ENCODE measurements around the gene LRMDA.
A peak's percentile ranks its signal among the peaks of the same experiment; 100 is the strongest.

LRMDA gene

GRCh38 chr10:75538765-75539164, 107.3 kb downstream of the LRMDA start:
- DNase-seq (ENCODE audit: low read depth, low spot score): no peak

DNA sequence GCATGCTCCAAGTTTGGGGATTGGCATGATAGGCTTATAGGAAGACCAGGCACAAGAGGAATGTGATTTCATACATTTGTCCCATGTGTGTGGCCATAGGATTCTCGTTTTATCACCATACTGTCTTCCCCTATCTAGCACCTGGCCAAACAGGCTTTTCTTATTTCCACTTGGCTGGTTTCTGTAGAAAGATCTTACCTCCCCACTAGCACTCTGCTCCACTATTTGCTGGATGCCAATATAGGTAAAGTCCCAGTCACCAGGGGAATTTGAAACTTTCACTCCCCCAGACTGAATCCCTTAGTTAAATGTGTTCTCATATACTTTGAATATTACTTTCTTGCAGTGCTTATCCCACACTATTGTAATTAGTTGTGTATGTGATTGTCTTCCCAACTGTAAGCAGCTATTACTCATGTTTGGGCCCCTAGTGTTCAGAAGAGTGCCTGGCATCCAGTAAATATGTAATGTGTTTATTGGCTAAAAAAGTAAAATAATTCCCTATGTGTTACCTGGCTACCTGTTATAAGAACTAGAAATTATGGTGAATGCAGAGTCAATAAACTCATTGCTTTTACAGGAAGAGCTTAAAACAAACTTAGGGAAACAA, 109.0 kb downstream of the LRMDA start:
- DNase-seq (ENCODE audit: low read depth, low spot score): no peak

DNA sequence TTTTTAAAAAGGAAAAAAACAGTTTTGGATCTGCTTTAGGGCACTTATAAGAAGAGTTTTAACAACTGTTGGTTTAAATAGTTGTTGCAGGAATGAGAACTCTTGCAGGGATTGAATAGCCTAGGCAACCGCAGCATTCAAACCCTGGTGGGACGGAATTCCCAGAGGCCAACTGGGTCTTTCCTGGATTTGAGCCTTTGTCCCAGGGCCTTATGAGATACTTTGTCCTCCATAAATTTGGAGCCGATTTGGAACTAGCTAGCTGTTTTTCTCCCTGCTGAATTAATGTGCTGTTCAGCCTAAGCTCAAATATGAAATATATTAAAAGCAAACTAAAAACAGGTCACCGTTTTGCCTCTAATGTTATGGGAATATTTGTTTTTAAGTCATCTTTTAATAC, 109.6 kb downstream of the LRMDA start:
- DNase-seq (ENCODE audit: low read depth, low spot score): peak; percentile 31

GRCh38 chr10:75541411-75541810, 110.0 kb downstream of the LRMDA start:
- no peak for DNase-seq (ENCODE audit: low read depth, low spot score)

- no peak for DNase-seq (ENCODE audit: low read depth, low spot score)
These were observed 110.7 kb downstream of the LRMDA start for GRCh38 chr10:75542084-75542483.

GRCh38 chr10:75542906-75543305, 111.5 kb downstream of the LRMDA start:
- DNase-seq (ENCODE audit: low read depth, low spot score): peak; percentile 77

- no peak for DNase-seq (ENCODE audit: low read depth, low spot score)
These were observed 113.0 kb downstream of the LRMDA start for GRCh38 chr10:75544386-75544785.

DNA sequence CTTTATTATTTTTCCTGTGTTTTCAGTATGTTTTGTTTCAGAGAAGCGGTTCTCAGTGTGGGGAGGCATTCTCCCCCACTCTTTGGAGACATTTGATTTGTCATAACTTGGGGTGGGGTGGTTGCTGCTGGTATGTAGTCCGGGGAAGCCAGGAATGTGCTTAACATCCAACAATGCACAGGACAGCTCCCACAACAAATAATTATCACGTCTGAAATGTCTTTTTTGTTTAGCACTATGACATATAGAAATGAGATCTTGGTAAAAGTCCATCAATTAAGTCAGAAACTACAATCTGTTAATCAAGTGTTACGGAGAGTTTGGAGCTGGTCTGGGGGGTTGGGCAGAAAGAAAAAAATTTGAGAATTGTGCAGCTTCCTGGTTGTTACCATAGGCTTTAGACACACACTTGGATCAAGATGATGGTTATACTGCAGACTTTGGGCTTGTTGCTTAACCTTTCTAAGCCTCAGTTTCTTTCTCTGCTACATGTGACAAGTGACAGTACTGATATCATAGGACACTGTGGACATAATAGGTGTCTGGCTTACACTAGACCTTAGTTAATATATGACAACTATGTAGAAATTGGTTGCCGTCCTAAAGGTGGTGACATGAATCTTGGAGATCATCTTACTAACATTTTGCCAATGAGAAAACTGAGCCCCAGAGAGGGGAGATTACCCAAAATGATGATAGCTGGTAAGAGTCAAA, 113.7 kb downstream of the LRMDA start:
- DNase-seq (ENCODE audit: low read depth, low spot score): peak; percentile 67

- no peak for DNase-seq (ENCODE audit: low read depth, low spot score)
These were observed 114.6 kb downstream of the LRMDA start for GRCh38 chr10:75546004-75546403.

DNA sequence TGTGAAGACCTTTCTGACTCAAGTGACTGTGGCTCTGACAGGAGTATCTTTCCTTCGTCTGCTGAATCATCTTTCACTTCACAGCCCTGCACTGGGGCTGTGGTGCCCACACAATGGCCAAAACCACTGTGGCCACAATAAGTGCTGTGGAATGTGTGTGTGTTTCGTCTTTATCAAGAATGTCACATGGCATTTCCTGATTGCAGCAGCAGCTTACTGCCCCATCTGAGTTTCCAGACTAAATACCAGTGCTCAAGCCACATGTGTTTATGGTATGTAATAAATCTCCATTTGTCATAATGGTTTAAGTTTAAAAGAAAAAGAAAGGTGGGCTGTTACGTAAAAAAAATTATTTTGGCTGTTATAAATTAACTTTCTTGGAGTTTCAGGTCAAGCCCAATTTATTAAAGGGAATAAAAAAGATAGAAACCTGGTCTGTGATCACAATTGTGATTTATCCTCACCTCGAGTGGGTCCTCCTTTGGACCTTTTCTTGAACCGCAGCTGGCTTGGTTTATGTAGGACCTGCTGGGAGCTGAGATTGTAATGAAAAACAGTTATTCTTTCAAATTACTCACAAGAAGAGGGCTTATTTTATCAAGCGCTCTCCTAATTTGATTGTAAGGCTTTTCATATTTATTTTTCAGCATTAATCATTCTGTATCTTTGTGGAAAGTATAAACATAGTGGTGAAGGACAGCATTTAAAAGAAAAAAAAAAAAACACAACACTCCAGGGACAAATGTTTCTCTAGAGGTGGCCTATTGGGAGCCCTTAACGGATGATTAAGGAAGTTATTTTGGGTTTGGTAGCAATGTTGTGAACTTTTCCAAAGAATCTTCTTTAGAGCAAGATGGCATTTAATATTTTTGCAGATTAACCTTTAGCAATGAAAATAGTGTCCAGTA, 116.2 kb downstream of the LRMDA start:
- DNase-seq (ENCODE audit: low read depth, low spot score): peak; percentile 86

GRCh38 chr10:75548356-75548755, 116.9 kb downstream of the LRMDA start:
- DNase-seq (ENCODE audit: low read depth, low spot score): no peak

DNA sequence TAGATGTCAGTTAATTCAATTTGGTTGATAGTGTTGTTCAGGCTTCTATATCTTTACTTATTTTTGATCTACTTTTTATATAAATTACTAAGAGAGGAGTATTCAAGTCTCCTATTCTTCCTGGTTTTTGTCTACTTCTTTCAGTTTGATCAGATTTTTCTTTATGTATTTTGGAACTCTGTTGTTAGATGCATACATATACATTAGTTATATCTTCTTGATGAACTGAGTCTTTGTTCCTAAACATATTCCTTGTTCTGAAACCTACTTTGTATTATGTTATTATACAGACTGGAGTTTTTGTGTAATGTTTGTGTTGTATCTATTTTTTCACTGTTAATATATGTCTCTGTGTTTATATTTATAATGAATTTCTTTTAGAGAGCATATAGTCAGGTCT, 118.8 kb downstream of the LRMDA start:
- no peak for DNase-seq (ENCODE audit: low read depth, low spot score)

DNA sequence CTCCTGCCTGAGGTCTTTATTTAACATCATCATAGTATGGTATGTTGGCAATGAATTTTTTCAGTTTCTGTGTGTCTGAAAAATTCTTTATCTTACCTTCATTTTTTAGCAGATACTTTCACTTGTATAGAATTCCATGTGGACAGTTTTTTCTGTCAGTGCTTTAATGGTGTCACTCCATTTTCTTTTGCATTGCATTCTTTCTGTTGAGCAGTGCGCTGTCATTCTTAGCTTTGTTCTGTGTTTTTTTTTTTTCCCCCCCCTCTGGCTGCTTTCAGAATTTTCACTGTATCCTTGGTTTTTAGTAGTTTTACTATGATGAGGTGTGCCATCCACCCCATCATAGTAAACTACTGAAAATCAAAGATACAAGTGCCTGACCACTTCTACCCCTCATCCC, 120.7 kb downstream of the LRMDA start:
- no peak for DNase-seq (ENCODE audit: low read depth, low spot score)

GRCh38 chr10:75553550-75553949, 122.1 kb downstream of the LRMDA start:
- DNase-seq (ENCODE audit: low read depth, low spot score): no peak

GRCh38 chr10:75555323-75555722, 123.9 kb downstream of the LRMDA start:
- no peak for DNase-seq (ENCODE audit: low read depth, low spot score)

DNA sequence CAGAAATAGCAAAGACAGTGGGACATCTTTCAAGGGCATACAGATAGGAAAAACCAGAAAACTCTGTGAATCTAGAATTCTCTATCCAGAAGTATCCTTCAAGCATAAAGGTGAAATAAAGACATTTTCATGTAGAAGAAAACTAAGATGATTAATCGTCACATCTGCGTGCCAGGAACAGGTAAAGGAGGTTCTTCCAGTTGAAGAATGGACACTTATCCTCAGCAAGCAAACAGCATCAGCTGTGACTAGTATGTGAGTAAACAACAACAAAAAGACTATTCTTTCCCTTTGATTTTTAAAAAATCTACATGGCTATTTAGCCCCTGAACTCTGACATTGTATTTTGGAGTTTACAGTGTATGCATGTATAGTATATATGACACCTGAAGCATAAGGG, 124.9 kb downstream of the LRMDA start:
- DNase-seq (ENCODE audit: low read depth, low spot score): no peak

GRCh38 chr10:75565286-75566251, 134.1 kb downstream of the LRMDA start:
- DNase-seq (ENCODE audit: low read depth, low spot score): no peak

DNA sequence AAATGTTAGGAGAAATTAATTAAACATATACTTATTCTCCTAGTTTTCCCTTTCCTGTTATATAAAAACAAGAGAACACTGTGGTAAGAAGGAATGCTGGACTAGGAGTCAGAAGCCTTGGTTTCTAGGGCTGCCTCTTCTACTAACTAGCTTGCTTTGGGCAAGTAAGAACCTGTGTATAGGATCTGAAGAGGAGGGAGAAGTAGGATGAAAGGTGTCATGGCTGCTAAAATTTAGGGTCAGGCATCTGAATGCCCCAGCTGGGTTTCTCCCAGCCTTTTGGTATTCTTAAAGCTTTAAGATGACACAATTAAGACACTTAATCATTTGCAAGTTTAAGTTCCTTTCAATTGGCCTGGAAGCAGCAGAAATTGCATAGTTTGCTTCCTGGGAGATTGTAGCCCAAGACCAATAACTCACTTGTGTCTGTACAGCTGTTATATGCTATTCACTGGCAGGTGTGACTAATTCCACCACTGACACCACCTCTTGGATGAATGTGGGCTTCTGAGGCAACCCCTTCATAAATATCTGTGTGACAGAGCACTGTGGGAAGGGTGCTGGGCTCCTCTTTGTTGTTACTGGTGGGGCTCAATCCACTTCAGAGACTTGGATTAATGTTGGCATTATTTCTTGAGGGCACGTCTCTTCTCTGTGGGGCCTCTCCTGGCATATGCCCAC, 137.2 kb downstream of the LRMDA start:
- no peak for DNase-seq (ENCODE audit: low read depth, low spot score)

DNA sequence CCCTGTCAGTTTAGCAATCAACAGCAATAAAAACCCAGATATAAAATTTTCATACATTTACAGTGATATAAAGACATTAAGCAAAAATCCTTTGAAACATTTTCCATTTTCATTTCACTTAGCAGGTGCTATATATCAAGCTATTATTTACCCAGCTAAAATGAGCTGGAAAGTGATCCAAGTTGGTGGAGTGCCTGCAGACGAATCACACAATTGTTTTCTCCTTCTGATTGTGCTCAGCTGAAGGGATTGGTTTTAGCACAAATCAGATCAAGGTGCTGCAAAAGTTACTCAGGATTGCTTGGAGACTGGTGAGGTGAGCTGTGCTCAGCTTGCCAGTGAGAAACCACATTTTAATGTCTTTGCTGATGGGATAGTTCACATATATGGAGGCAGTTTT, 138.1 kb downstream of the LRMDA start:
- no peak for DNase-seq (ENCODE audit: low read depth, low spot score)

DNA sequence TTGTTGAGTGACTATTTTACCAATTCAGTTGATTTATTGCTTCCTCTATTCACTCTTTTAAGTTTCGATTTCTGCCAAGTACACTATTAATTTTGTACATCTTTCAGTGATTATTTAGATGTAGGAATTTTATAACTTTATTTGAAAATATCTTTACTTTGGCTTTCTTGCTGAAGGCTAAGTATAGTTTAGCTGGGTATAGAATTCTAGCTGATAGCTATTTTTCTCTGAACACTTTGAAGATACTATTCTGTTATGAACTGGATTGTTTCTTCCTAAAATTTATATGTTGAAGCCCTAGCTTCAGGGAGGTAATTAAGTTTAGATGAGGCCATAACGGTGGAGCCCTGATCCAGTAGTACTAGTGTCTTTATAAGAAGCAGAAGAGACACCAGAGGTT, 141.1 kb downstream of the LRMDA start:
- DNase-seq (ENCODE audit: low read depth, low spot score): no peak

GRCh38 chr10:75575940-75576339, 144.5 kb downstream of the LRMDA start:
- no peak for DNase-seq (ENCODE audit: low read depth, low spot score)

All from astrocyte of the hippocampus (primary cell).